Medulla oblongata (tissue), 1 donor: ENCODE measurements around the gene PBX3.

Experiments used
- DNase-seq: peaks from one replicate; pipeline ENCODE4 v3.0.0-alpha.2; 2015; ENCODE audit errors: extremely low spot score

PBX3 gene

GRCh38 chr9:125948887-125949596, 201.9 kb downstream of the PBX3 start:
- DNase-seq, result no peak

GRCh38 chr9:125949703-125950460, 202.7 kb downstream of the PBX3 start:
- peak; percentile 9 for DNase-seq

- DNase-seq, result no peak
Measured at GRCh38 chr9:125950880-125951471, 203.8 kb downstream of the PBX3 start.

GRCh38 chr9:125953314-125954019, 206.3 kb downstream of the PBX3 start:
- no peak for DNase-seq

GRCh38 chr9:125956102-125956501, 208.9 kb downstream of the PBX3 start:
- DNase-seq, result no peak

- peak; percentile 5 for DNase-seq
Measured at GRCh38 chr9:125959315-125959714, 212.1 kb downstream of the PBX3 start.

- DNase-seq, result peak; percentile 87
Measured at GRCh38 chr9:125959951-125960619, 212.9 kb downstream of the PBX3 start.

GRCh38 chr9:125960626-125961025, 213.5 kb downstream of the PBX3 start:
- DNase-seq, result no peak

GRCh38 chr9:125961072-125961471, 213.9 kb downstream of the PBX3 start:
- peak; percentile 72 for DNase-seq

- no peak for DNase-seq
Measured at GRCh38 chr9:125963932-125964331, 216.8 kb downstream of the PBX3 start.

GRCh38 chr9:125964702-125965225, 217.6 kb downstream of the PBX3 start:
- DNase-seq, result no peak

- DNase-seq, result no peak
Measured at GRCh38 chr9:125965477-125965876, 218.3 kb downstream of the PBX3 start.

GRCh38 chr9:125966466-125966865, 219.3 kb downstream of the PBX3 start:
- no peak for DNase-seq

- DNase-seq, result no peak
Measured at GRCh38 chr9:125966959-125967711, 220.0 kb downstream of the PBX3 start.

- DNase-seq, result no peak
Measured at GRCh38 chr9:125968714-125969374, 221.7 kb downstream of the PBX3 start.

GRCh38 chr9:125969462-125969861, 222.3 kb downstream of the PBX3 start:
- no peak for DNase-seq

GRCh38 chr9:125969868-125970267, 222.7 kb downstream of the PBX3 start:
- no peak for DNase-seq

GRCh38 chr9:125970340-125970739, 223.2 kb downstream of the PBX3 start:
- no peak for DNase-seq

GRCh38 chr9:125971050-125971449, 223.9 kb downstream of the PBX3 start:
- DNase-seq, result no peak
